BLaER1 treated with 17β-estradiol and CSF1 and Interleukin-3, amounts not matched to agents 10 nM and 100 nM (cell line): ENCODE measurements around the gene MYO18B.

ENCODE experiments used
- H3K27ac ChIP-seq, 11 experiments: shearing (Covaris generic); formaldehyde crosslinking; 2 replicates each; pipeline ENCODE4 v1.8.1; 2022
- H3K27me3 ChIP-seq, 11 experiments: shearing (Covaris generic); formaldehyde crosslinking; 2 replicates each; pipeline ENCODE4 v1.8.1; 2022
- H3K36me3 ChIP-seq, 11 experiments: shearing (Covaris generic); formaldehyde crosslinking; 2 replicates each; pipeline ENCODE4 v1.8.1; 2022
- H3K4me1 ChIP-seq, 10 experiments: shearing (Covaris generic); formaldehyde crosslinking; 2 replicates each; pipeline ENCODE4 v1.8.1; 2022
- H3K4me2 ChIP-seq, 11 experiments: shearing (Covaris generic); formaldehyde crosslinking; 2 replicates each; pipeline ENCODE4 v1.8.1; 2022
- H3K4me3 ChIP-seq, 10 experiments: shearing (Covaris generic); formaldehyde crosslinking; 2 replicates each; pipeline ENCODE4 v1.8.1; 2022
- H3K9ac ChIP-seq, 11 experiments: shearing (Covaris generic); formaldehyde crosslinking; 2 replicates each; pipeline ENCODE4 v1.8.1; 2022
- H3K9me3 ChIP-seq, 11 experiments: shearing (Covaris generic); formaldehyde crosslinking; replicated peaks in 1 of 11; 2 replicates each; pipeline ENCODE4 v1.8.1; 2022
- H4K20me1 ChIP-seq, 11 experiments: shearing (Covaris generic); formaldehyde crosslinking; 2 replicates each; pipeline ENCODE4 v1.8.1; 2022
- Cebpa-rat ChIP-seq, 11 experiments: shearing (Covaris generic); IDR thresholded peaks; 2 replicates each; pipeline ENCODE4 v1.8.1; 2022

Gene MYO18B

DNA sequence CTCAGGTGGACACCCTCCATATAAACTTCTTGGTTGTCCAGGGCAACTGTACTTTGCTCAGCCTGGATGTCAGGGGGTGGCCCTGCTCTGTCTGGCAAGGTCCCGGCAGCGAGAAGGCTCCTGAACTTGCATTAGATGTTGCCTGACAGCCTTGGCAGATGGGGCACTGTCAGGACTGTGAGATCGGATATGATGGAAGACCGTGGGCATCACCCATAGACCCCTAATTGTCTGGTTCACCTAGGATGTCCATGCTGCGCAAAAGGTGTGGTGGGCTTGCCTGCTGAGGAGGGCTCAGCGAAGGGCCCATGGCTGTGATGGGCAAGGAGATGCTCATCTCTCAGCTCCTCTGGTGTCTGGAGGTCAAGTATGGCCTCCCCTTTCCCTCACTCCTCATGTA is 62.7 kb downstream of the MYO18B start:
- TF ChIP-seq Cebpa-rat (IDR thresholded peaks at IDR 0.05), result no peak

GRCh38 chr22:25806579-25806978 is 64.6 kb downstream of the MYO18B start:
- H3K4me3 ChIP-seq, result no peak overlapping the region
- no peaks in the 10 kb centered on the region for H3K36me3 ChIP-seq
- no peak overlapping the region for H3K4me2 ChIP-seq
- H3K4me1 ChIP-seq, result no peaks in the 10 kb centered on the region
- no peak overlapping the region for H3K27ac ChIP-seq
- no peaks in the 10 kb centered on the region for H4K20me1 ChIP-seq
- no peak overlapping the region for H3K9ac ChIP-seq
- H3K27me3 ChIP-seq, result no peaks in the 10 kb centered on the region
- H3K9me3 ChIP-seq, result peaks cover 0 to 7% (median 0%) of the 10 kb centered on the region in 11 experiments; a peak in 2 of 22 replicates
- TF ChIP-seq Cebpa-rat (IDR thresholded peaks at IDR 0.05), result no peak

More for the DNA sequence above, 62.7 kb downstream of the MYO18B start:
- Histone ChIP-seq H3K4me3 (no peak overlapping the region), H3K27me3 (no peaks in the 10 kb centered on the region), H4K20me1 (no peaks in the 10 kb centered on the region), H3K9ac (no peak overlapping the region), H3K36me3 (no peaks in the 10 kb centered on the region), H3K4me2 (no peak overlapping the region), H3K4me1 (no peaks in the 10 kb centered on the region), H3K27ac (no peak overlapping the region), H3K9me3 (peaks cover 0 to 7% (median 0%) of the 10 kb centered on the region in 11 experiments; a peak in 2 of 22 replicates)

- H3K9me3 ChIP-seq, result no peaks in the 10 kb centered on the region
- H3K4me1 ChIP-seq, result no peaks in the 10 kb centered on the region
- no peak for TF ChIP-seq Cebpa-rat (IDR thresholded peaks at IDR 0.05)
- H3K27ac ChIP-seq, result no peak overlapping the region
- H3K9ac ChIP-seq, result no peak overlapping the region
- no peak overlapping the region for H3K4me2 ChIP-seq
- no peaks in the 10 kb centered on the region for H3K27me3 ChIP-seq
- H3K4me3 ChIP-seq, result no peak overlapping the region
- peaks cover 0 to 7% (median 0%) of the 10 kb centered on the region in 11 experiments; a peak in 1 of 22 replicates for H4K20me1 ChIP-seq
- H3K36me3 ChIP-seq, result no peaks in the 10 kb centered on the region
These were observed 72.7 kb downstream of the MYO18B start for GRCh38 chr22:25814685-25815084.

DNA sequence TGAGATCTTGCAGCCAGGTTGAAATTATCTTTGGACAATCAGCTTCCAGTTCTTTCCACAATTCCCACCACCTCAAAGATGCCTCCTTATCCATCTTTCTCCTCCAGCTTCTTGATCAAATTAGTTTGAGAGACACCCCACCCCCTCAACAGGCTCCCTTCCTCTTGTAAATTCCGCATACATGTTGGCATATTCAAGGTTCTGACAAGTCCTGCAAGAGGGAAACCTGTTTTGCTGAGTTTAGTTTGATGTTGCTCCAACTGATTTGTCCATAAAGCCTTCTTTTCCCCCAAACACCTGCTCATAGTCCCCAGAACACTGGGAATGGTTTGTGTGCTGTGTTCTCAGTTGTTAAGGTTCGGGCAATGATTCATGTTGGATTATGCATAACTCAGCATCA is 73.6 kb downstream of the MYO18B start:
- Histone ChIP-seq H3K4me3 (no peak overlapping the region), H3K9ac (no peak overlapping the region), H3K27me3 (no peaks in the 10 kb centered on the region), H3K27ac (no peak overlapping the region), H3K36me3 (no peaks in the 10 kb centered on the region), H3K9me3 (no peaks in the 10 kb centered on the region), H4K20me1 (peaks cover 0 to 7% (median 0%) of the 10 kb centered on the region in 11 experiments; a peak in 1 of 22 replicates), H3K4me1 (no peaks in the 10 kb centered on the region), H3K4me2 (no peak overlapping the region)
- TF ChIP-seq Cebpa-rat (IDR thresholded peaks at IDR 0.05), result no peak

GRCh38 chr22:25816522-25817059 is 74.6 kb downstream of the MYO18B start:
- no peak for TF ChIP-seq Cebpa-rat (IDR thresholded peaks at IDR 0.05)
- H4K20me1 ChIP-seq, result peaks cover 0 to 7% (median 0%) of the 10 kb centered on the region in 11 experiments; a peak in 1 of 22 replicates
- no peak overlapping the region for H3K4me2 ChIP-seq
- no peaks in the 10 kb centered on the region for H3K36me3 ChIP-seq
- no peak overlapping the region for H3K27ac ChIP-seq
- H3K27me3 ChIP-seq, result no peaks in the 10 kb centered on the region
- no peaks in the 10 kb centered on the region for H3K4me1 ChIP-seq
- peaks cover 0 to 3% (median 0%) of the 10 kb centered on the region in 11 experiments; a peak in 2 of 22 replicates for H3K9me3 ChIP-seq
- H3K4me3 ChIP-seq, result no peak overlapping the region
- H3K9ac ChIP-seq, result no peak overlapping the region

- H3K27me3 ChIP-seq, result no peaks in the 10 kb centered on the region
- H3K4me3 ChIP-seq, result no peak overlapping the region
- peaks cover 0 to 3% (median 0%) of the 10 kb centered on the region in 11 experiments; a peak in 1 of 22 replicates for H4K20me1 ChIP-seq
- TF ChIP-seq Cebpa-rat (IDR thresholded peaks at IDR 0.05), result no peak
- H3K4me1 ChIP-seq, result no peaks in the 10 kb centered on the region
- H3K4me2 ChIP-seq, result no peak overlapping the region
- no peak overlapping the region for H3K27ac ChIP-seq
- peaks cover 0 to 10% (median 6%) of the 10 kb centered on the region in 11 experiments; a peak in 15 of 22 replicates for H3K9me3 ChIP-seq
- no peak overlapping the region for H3K9ac ChIP-seq
- no peaks in the 10 kb centered on the region for H3K36me3 ChIP-seq
These were observed 75.3 kb downstream of the MYO18B start for GRCh38 chr22:25817092-25817943.

DNA sequence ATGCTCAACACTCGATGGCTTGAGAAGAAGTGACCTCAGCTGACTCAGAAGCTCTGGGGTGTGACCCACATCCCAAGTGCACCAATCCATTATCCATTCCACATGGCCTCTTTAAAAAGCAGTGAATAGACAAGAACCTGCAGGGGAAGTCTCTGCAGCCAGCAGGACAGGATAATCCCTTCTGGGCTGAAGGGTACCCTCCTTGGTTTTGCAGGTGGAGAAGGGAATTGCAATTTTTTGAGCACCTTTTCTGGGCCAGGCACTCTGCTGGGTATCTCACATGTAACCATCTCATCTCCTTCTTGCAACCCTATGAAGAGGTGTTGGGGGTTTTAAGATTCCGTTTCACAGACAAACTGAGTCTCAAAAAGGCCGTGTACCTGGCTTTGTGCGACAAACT is 76.6 kb downstream of the MYO18B start:
- H3K27ac ChIP-seq, result no peak overlapping the region
- no peaks in the 10 kb centered on the region for H4K20me1 ChIP-seq
- H3K27me3 ChIP-seq, result no peaks in the 10 kb centered on the region
- no peak overlapping the region for H3K9ac ChIP-seq
- no peak overlapping the region for H3K4me3 ChIP-seq
- no peak overlapping the region for H3K4me2 ChIP-seq
- H3K9me3 ChIP-seq, result peaks cover 0 to 14% (median 12%) of the 10 kb centered on the region in 11 experiments; a peak in 16 of 22 replicates
- no peak for TF ChIP-seq Cebpa-rat (IDR thresholded peaks at IDR 0.05)
- H3K4me1 ChIP-seq, result no peaks in the 10 kb centered on the region
- H3K36me3 ChIP-seq, result no peaks in the 10 kb centered on the region

GRCh38 chr22:25822344-25822743 is 80.4 kb downstream of the MYO18B start:
- H3K9ac ChIP-seq, result no peak overlapping the region
- H3K27ac ChIP-seq, result no peak overlapping the region
- TF ChIP-seq Cebpa-rat (IDR thresholded peaks at IDR 0.05), result no peak

DNA sequence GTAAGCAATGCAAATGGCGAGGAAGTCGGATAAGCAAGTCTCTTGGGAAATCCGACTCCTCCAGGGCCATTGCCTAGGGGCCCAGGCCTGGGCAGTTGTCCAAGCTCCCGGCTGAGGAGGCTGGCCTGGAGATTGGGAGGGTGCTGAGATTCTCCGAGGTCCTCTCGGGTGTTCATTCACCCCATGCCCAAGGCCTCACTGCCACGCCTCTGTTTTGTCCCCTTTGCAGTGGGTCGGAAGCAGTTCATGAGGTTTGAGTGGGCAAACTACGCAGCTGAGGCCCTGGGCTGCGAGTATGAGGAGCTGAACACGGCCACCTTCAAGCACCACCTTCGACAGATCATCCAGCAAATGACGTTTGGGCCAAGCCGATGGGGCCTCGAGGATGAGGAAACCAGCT is 81.3 kb downstream of the MYO18B start:
- Histone ChIP-seq H3K27ac (no peak overlapping the region), H3K9me3 (peaks cover 0 to 14% (median 12%) of the 10 kb centered on the region in 11 experiments; a peak in 16 of 22 replicates), H3K4me2 (no peak overlapping the region), H3K4me3 (no peak overlapping the region), H3K9ac (no peak overlapping the region), H3K36me3 (no peaks in the 10 kb centered on the region), H3K4me1 (no peaks in the 10 kb centered on the region), H4K20me1 (no peaks in the 10 kb centered on the region), H3K27me3 (no peaks in the 10 kb centered on the region)
- TF ChIP-seq Cebpa-rat (IDR thresholded peaks at IDR 0.05), result no peak

More at GRCh38 chr22:25822344-25822743, 80.4 kb downstream of the MYO18B start:
- H3K4me3 ChIP-seq, result no peak overlapping the region
- peaks cover 0 to 14% (median 12%) of the 10 kb centered on the region in 11 experiments; a peak in 16 of 22 replicates for H3K9me3 ChIP-seq
- H3K36me3 ChIP-seq, result no peaks in the 10 kb centered on the region
- no peaks in the 10 kb centered on the region for H4K20me1 ChIP-seq
- H3K27me3 ChIP-seq, result no peaks in the 10 kb centered on the region
- no peak overlapping the region for H3K4me2 ChIP-seq
- H3K4me1 ChIP-seq, result no peaks in the 10 kb centered on the region
